ENCODE measurements around the gene ADM. TPM values are rescaled to one million over a fixed set of nuclear protein-coding genes. Genes with fewer than 3 reads are reported as not detected.

ADM gene
- total and polyA plus RNA-seq, 8 donors = 7.3 to 51.4 (median 12.0) TPM

DNA sequence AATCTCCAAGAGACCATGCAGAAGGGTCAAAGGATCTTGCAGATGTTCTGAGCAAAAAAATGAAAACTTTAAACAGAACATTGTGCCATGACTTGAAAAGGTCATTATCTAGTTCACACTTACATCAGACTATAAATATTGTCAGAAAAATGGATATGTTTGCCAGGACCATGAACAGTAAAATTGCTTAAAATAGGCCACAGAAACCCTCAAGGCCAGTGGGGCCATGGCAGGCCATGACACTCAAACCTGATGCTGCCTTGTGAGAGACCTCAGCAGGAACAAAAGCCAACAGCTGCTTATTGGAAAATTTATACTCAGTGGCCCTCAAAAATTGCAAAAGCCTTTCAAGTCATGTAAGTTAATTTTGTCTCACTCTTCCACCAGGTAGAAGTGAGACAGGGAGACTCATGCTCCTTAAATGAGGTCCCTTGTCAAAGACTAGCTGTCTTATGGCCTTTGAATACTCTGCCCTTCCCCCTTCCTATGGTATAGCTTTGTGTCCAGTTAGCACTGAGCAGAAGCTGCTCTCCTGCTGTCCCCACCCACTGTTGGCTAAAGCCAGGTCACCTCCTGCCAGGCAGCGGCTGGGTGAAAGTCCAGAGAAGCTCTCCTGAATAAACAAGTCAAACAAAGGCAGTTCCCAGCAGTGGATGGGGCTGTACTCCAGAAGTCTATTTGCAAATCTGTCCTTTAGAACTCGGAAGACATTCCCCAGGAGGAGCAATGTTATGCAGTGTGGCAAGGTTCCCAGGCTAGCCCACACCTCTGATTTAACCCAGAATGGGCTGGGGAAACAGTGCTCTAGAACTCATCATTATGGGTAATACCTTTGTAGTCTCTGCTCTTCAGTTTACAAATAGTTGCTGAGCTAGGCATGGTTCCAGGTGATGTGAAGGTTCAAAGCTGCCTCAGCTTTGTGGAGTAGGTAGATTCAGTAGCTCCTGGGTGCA, 21.4 kb downstream of the ADM start:
- peak; percentile 6 for ATAC-seq
- no peaks in the 10 kb centered on the region for H3K36me3 ChIP-seq
- DNase-seq = no peak
- H3K4me1 ChIP-seq = peaks cover 30 to 62% of the 10 kb centered on the region in 2 donors
- intact Hi-C loops (cut with DNase I) = no loop called here
- H3K9me3 ChIP-seq = no peaks in the 10 kb centered on the region
- TF ChIP-seq CTCF (IDR thresholded peaks at IDR 0.05) = no peak
- peak overlapping the region; percentile 45 to 79 for H3K27ac ChIP-seq
- no peaks in the 10 kb centered on the region for H3K27me3 ChIP-seq
- no peak overlapping the region for H3K4me3 ChIP-seq

DNA sequence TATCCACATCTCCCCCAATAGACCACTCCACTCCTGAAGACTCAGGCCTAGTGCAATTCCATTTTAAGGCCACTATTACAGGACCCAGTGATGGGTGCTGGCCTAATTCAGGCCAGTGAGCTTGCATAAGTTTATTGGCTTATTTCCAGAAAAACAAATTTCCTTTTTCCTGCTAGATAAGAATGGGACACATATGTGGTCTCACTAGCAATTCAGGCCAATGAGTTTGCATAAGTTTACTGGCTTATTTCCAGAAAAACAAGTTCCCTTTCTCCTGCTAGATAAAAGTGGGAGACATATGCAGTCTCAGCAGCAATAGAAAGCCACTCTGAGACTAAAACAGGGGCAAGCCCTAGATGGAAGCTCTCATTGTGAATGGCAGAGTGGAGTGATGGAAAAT, 22.4 kb downstream of the ADM start:
- intact Hi-C loops (cut with DNase I) = no loop called here
- TF ChIP-seq CTCF (IDR thresholded peaks at IDR 0.05) = no peak
- H3K4me1 ChIP-seq = peaks cover 30 to 61% of the 10 kb centered on the region in 2 donors
- no peaks in the 10 kb centered on the region for H3K9me3 ChIP-seq
- peak overlapping the region; percentile 20 to 79 for H3K27ac ChIP-seq
- H3K36me3 ChIP-seq = no peaks in the 10 kb centered on the region
- no peaks in the 10 kb centered on the region for H3K27me3 ChIP-seq
- no peak for ATAC-seq
- DNase-seq = no peak
- H3K4me3 ChIP-seq = no peak overlapping the region

DNA sequence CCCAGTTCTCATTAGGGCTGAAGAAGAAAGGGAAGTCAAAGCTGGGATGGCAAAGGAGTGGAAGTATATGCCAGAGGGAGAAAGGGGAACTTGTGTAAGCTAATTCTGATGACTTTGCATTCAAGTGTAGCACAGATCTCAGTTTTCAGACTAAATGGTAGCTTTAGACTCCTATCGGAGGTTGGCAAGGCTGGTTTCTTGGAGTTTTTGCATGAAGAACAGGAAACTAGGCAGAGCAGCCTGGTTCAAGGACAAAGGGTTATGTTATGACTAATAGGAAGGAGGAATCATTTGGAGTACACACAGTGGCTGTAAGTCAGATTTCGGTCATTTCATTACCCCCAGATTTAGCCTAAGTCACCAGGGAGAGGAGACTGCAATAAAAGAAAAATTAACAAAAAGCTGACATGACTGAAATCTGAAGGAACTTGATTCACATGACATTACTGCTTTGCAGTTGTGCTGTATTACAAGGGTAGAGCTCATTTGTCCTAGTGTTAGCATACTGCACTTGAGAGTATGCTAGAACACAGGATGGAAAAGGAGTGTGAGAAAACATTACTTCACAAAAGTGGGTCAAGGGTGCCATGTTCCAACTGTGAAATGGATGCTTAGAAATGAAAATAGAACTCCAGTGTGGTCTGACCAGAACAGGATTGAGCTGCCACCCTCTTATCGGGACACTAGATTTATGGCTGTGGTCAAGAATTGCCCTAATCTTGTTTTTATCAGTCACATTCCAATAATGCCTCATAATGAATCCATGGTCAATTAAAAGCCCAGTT, 23.6 kb downstream of the ADM start:
- peaks cover 30 to 49% of the 10 kb centered on the region in 2 donors for H3K4me1 ChIP-seq
- H3K27me3 ChIP-seq = no peaks in the 10 kb centered on the region
- no peak overlapping the region for H3K4me3 ChIP-seq
- H3K27ac ChIP-seq = peak overlapping the region; percentile 71 to 79
- ATAC-seq (peak; percentile 69), DNase-seq (no peak)
- no peaks in the 10 kb centered on the region for H3K36me3 ChIP-seq
- H3K9me3 ChIP-seq = no peaks in the 10 kb centered on the region
- no peak for TF ChIP-seq CTCF (IDR thresholded peaks at IDR 0.05)
- intact Hi-C loops (cut with DNase I) = no loop called here

- intact Hi-C loops (cut with DNase I) = no loop called here
- peak overlapping the region; percentile 71 to 79 for H3K27ac ChIP-seq
- H3K27me3 ChIP-seq = no peaks in the 10 kb centered on the region
- no peak overlapping the region for H3K4me3 ChIP-seq
- peaks cover 30 to 46% of the 10 kb centered on the region in 2 donors for H3K4me1 ChIP-seq
- H3K36me3 ChIP-seq = no peaks in the 10 kb centered on the region
- H3K9me3 ChIP-seq = no peaks in the 10 kb centered on the region
- DNase-seq (no peak), ATAC-seq (no peak)
- TF ChIP-seq CTCF (IDR thresholded peaks at IDR 0.05) = no peak
Measured at GRCh38 chr11:10329356-10329755, 24.5 kb downstream of the ADM start.

GRCh38 chr11:10329935-10330334, 25.1 kb downstream of the ADM start:
- H3K27me3 ChIP-seq = no peaks in the 10 kb centered on the region
- H3K9me3 ChIP-seq = no peaks in the 10 kb centered on the region
- ATAC-seq = no peak
- no peak overlapping the region for H3K4me3 ChIP-seq
- H3K27ac ChIP-seq = no peak overlapping the region
- DNase-seq = no peak
- peaks cover 30 to 45% of the 10 kb centered on the region in 2 donors for H3K4me1 ChIP-seq
- H3K36me3 ChIP-seq = no peaks in the 10 kb centered on the region
- no peak for TF ChIP-seq CTCF (IDR thresholded peaks at IDR 0.05)
- intact Hi-C loops (cut with DNase I) = no loop called here

Measured in left lung (tissue), 10 donors.